Endodermal cell (in vitro differentiated cells): ENCODE measurements around the gene MRPS16. TPM values are rescaled to one million over a fixed set of nuclear protein-coding genes. Genes with fewer than 3 reads are reported as not detected.
A peak's percentile ranks its signal among the peaks of the same experiment; 100 is the strongest.

ENCODE experiments used
- DNase-seq: peaks from one replicate; pipeline ENCODE4 v3.0.0-alpha.2; 2017
- H3K27ac ChIP-seq: 2 replicates; pipeline ENCODE4 v1.5.1; 2013; ENCODE audit warnings: mild to moderate bottlenecking, low read depth, low read length, moderate library complexity
- H3K27me3 ChIP-seq: 2 replicates; pipeline ENCODE4 v1.6.1; 2013; ENCODE audit warnings: mild to moderate bottlenecking, low read length, moderate library complexity; ENCODE audit not compliant: insufficient read depth, control insufficient read depth, poor library complexity, severe bottlenecking
- H3K36me3 ChIP-seq: 2 replicates; pipeline ENCODE4 v1.7.0; 2013; ENCODE audit warnings: mild to moderate bottlenecking, low read length, moderate library complexity; ENCODE audit not compliant: control insufficient read depth, insufficient read depth
- H3K4me1 ChIP-seq: one replicate; pipeline ENCODE4 v1.7.0; 2013; ENCODE audit warnings: low read length; ENCODE audit not compliant: control insufficient read depth, insufficient read depth
- H3K4me3 ChIP-seq: 2 replicates; pipeline ENCODE4 v1.5.1; 2013; ENCODE audit warnings: mild to moderate bottlenecking, low read length, moderate library complexity
- H3K9ac ChIP-seq: 2 replicates; pipeline ENCODE4 v1.6.1; 2013; ENCODE audit warnings: mild to moderate bottlenecking, low read length, moderate library complexity; ENCODE audit not compliant: poor library complexity, severe bottlenecking; ENCODE audit errors: extremely low read depth
- H3K9me3 ChIP-seq: 2 replicates; pipeline ENCODE4 v1.6.1; 2013; ENCODE audit warnings: mild to moderate bottlenecking, low read length, moderate library complexity; ENCODE audit not compliant: control insufficient read depth
- H3K27ac Mint-ChIP-seq: 2 replicates; pipeline ENCODE4 v1.8.0; 2020; ENCODE audit warnings: mixed read lengths
- H3K27me3 Mint-ChIP-seq: 2 replicates; pipeline ENCODE4 v1.8.0; 2021; ENCODE audit warnings: mild to moderate bottlenecking, mixed read lengths; ENCODE audit not compliant: insufficient read depth
- H3K36me3 Mint-ChIP-seq: 2 replicates; pipeline ENCODE4 v1.8.0; 2020; ENCODE audit warnings: low read depth, mixed read lengths
- H3K4me1 Mint-ChIP-seq: 2 replicates; pipeline ENCODE4 v1.8.0; 2020; ENCODE audit warnings: mixed read lengths
- H3K4me3 Mint-ChIP-seq: 2 replicates; pipeline ENCODE4 v1.8.0; 2020; ENCODE audit warnings: mild to moderate bottlenecking, moderate library complexity, mixed read lengths
- H3K9me3 Mint-ChIP-seq: 2 replicates; pipeline ENCODE4 v1.8.0; 2020; ENCODE audit warnings: mild to moderate bottlenecking, mixed read lengths
- CTCF ChIP-seq: fragments of 200-600 bp; sonication (generic); conservative IDR thresholded peaks from 2 replicates; pipeline ENCODE4 v1.5.0; 2021; ENCODE audit warnings: antibody characterized with exemption, mild to moderate bottlenecking
- WGBS, 2 experiments: methylation state at CpG; one replicate each; pipeline versions ENCODE4 v1.1.5 to v1.1.7; 2013; ENCODE audit warnings: missing lambda C conversion rate in 2 of 2, mixed read lengths in 1 of 2; ENCODE audit not compliant: insufficient coverage in 1 of 2, insufficient read length in 1 of 2; 5-methylcytosine and 5-hydroxymethylcytosine counted together
- total RNA-seq, 2 donors: library from RNA; stranded (reverse); fragmentation: NEBNext Ultra II Directional in 1 of 2; extraction: Animal tissue kit (Norgen Biotek cat#: 25700) in 1 of 2; gene quantifications; 2 replicates in 1 of 2; 3 replicates in 1 of 2; pipeline ENCODE4 v1.2.1, GENCODE V29; 2021

MRPS16 gene
- total RNA-seq, 2 donors from 2014 or later: 100.0 to 104 TPM

GRCh38 chr10:73253225-73253555, 746 bp upstream of the MRPS16 start:
- H3K9me3 ChIP-seq: peaks cover 10% of the 10 kb centered on the region
- H3K4me1 ChIP-seq: peaks cover 3% of the 10 kb centered on the region
- 0 to 4% methylated on average over 3 to 4 of the region's 4 CpGs for WGBS, 2 experiments
- TF ChIP-seq CTCF: peak; percentile 26
- Mint-ChIP-seq H3K9me3 (peaks cover 10% of the 10 kb centered on the region), H3K27me3 (no peaks in the 10 kb centered on the region), H3K27ac (peak overlapping the region; percentile 99), H3K4me1 (peaks cover 9% of the 10 kb centered on the region), H3K36me3 (peaks cover 15% of the 10 kb centered on the region), H3K4me3 (peak overlapping the region; percentile 92)
- peaks cover 25% of the 10 kb centered on the region for H3K36me3 ChIP-seq
- peak overlapping the region; percentile 71 for H3K27ac ChIP-seq
- no peak for DNase-seq
- H3K4me3 ChIP-seq: peak overlapping the region; percentile 99
- no peaks in the 10 kb centered on the region for H3K27me3 ChIP-seq
- peak overlapping the region; percentile 88 for H3K9ac ChIP-seq

- peaks cover 18% of the 10 kb centered on the region for H3K4me1 Mint-ChIP-seq
- Histone ChIP-seq H3K36me3 (peaks cover 25% of the 10 kb centered on the region), H3K4me3 (peak overlapping the region; percentile 99), H3K9ac (peak overlapping the region; percentile 88), H3K27ac (peak overlapping the region; percentile 50), H3K27me3 (no peaks in the 10 kb centered on the region), H3K4me1 (peaks cover 3% of the 10 kb centered on the region), H3K9me3 (no peaks in the 10 kb centered on the region)
- peak overlapping the region; percentile 92 for H3K4me3 Mint-ChIP-seq
- 18 to 39% methylated on average over 7 to 23 of the region's 23 CpGs for WGBS, 2 experiments
- no peak for TF ChIP-seq CTCF
- peak; percentile 71 for DNase-seq
- peaks cover 15% of the 10 kb centered on the region for H3K36me3 Mint-ChIP-seq
- H3K27me3 Mint-ChIP-seq: no peaks in the 10 kb centered on the region
- H3K27ac Mint-ChIP-seq: peak overlapping the region; percentile 99
- H3K9me3 Mint-ChIP-seq: no peaks in the 10 kb centered on the region
Measured at GRCh38 chr10:73251683-73252444, 580 bp downstream of the MRPS16 start.

- Histone ChIP-seq H3K4me3 (peak overlapping the region; percentile 96), H3K4me1 (peaks cover 8% of the 10 kb centered on the region), H3K9ac (no peak overlapping the region), H3K27ac (no peak overlapping the region), H3K27me3 (no peaks in the 10 kb centered on the region), H3K9me3 (no peaks in the 10 kb centered on the region), H3K36me3 (peaks cover 45% of the 10 kb centered on the region)
- no peak for TF ChIP-seq CTCF
- no peak for DNase-seq
- peak overlapping the region; percentile 93 for H3K4me3 Mint-ChIP-seq
- H3K4me1 Mint-ChIP-seq: peaks cover 31% of the 10 kb centered on the region
- H3K27ac Mint-ChIP-seq: peak overlapping the region; percentile 97
- peaks cover 41% of the 10 kb centered on the region for H3K36me3 Mint-ChIP-seq
- H3K27me3 Mint-ChIP-seq: no peaks in the 10 kb centered on the region
- 84 to 92% methylated on average over 2 to 5 of the region's 5 CpGs for WGBS, 2 experiments
- H3K9me3 Mint-ChIP-seq: no peaks in the 10 kb centered on the region
Measured at GRCh38 chr10:73248259-73248724, 4.2 kb downstream of the MRPS16 start.
